Keratinocyte (primary cell): ENCODE data around the gene CCR7. TPM values are rescaled to one million over a fixed set of nuclear protein-coding genes. Genes with fewer than 3 reads are reported as not detected.

Experiments
- DNase-seq: peaks from one replicate; pipeline ENCODE4 v3.0.0-alpha.2; 2011; ENCODE audit warnings: low read depth, missing footprints, low spot score
- FAIRE-seq: peaks from 2 replicates; lab custom pipeline; 2011; peaks lifted over from hg19 to GRCh38; lab: Jason Lieb, UNC
- H2AFZ ChIP-seq: 2 replicates; pipeline ENCODE4 v1.6.0; 2012; ENCODE audit warnings: low read length, control low read depth, inconsistent platforms; ENCODE audit not compliant: control insufficient read depth
- H3K27ac ChIP-seq: 2 replicates; pipeline ENCODE4 v1.5.1; 2011; ENCODE audit warnings: low read length; ENCODE audit not compliant: control insufficient read depth, insufficient read depth
- H3K27me3 ChIP-seq: 3 replicates; pipeline ENCODE4 v1.6.0; 2011; ENCODE audit warnings: low read length; ENCODE audit not compliant: control insufficient read depth, insufficient read depth; ENCODE audit errors: extremely low read depth
- H3K36me3 ChIP-seq, 2 experiments: 2 replicates in 1 of 2; 3 replicates in 1 of 2; pipeline ENCODE4 v1.5.1; 2011; ENCODE audit warnings: low read length in 2 of 2, mild to moderate bottlenecking in 1 of 2; ENCODE audit not compliant: control insufficient read depth in 2 of 2, insufficient read depth in 2 of 2; ENCODE audit errors: extremely low read depth in 1 of 2
- H3K4me1 ChIP-seq: 3 replicates; pipeline ENCODE4 v1.5.1; 2011; ENCODE audit warnings: low read length; ENCODE audit not compliant: control insufficient read depth, insufficient read depth; ENCODE audit errors: extremely low read depth
- H3K4me2 ChIP-seq: 3 replicates; pipeline ENCODE4 v1.6.0; 2011; ENCODE audit warnings: low read depth, low read length; ENCODE audit not compliant: control insufficient read depth, insufficient read depth; ENCODE audit errors: extremely low read depth
- H3K4me3 ChIP-seq, 3 experiments: fragments of 200-600 bp in 1 of 3; sonication (generic) in 1 of 3; 2 replicates in 2 of 3; 3 replicates in 1 of 3; pipeline ENCODE4 v1.5.1; 2011 to 2016; ENCODE audit warnings: low read length in 3 of 3, mild to moderate bottlenecking in 3 of 3, control low read depth in 2 of 3, inconsistent platforms in 1 of 3, low read depth in 1 of 3, mixed read lengths in 1 of 3, mixed run types in 1 of 3, moderate library complexity in 1 of 3; ENCODE audit not compliant: control insufficient read depth in 2 of 3, insufficient read depth in 2 of 3; ENCODE audit errors: extremely low read depth in 1 of 3
- H3K79me2 ChIP-seq: 2 replicates; pipeline ENCODE4 v1.6.0; 2012; ENCODE audit warnings: low read length; ENCODE audit not compliant: control insufficient read depth, insufficient read depth
- H3K9ac ChIP-seq: 3 replicates; pipeline ENCODE4 v1.6.0; 2011; ENCODE audit warnings: low read length; ENCODE audit not compliant: control insufficient read depth, insufficient read depth; ENCODE audit errors: extremely low read depth
- H3K9me1 ChIP-seq: 3 replicates; pipeline ENCODE4 v1.6.0; 2011; ENCODE audit warnings: low read length; ENCODE audit not compliant: control insufficient read depth, insufficient read depth; ENCODE audit errors: extremely low read depth
- H3K9me3 ChIP-seq: 2 replicates; pipeline ENCODE4 v1.5.1; 2012; ENCODE audit warnings: low read depth, low read length; ENCODE audit not compliant: control insufficient read depth
- H4K20me1 ChIP-seq: 3 replicates; pipeline ENCODE4 v1.6.0; 2011; ENCODE audit warnings: low read length; ENCODE audit not compliant: control insufficient read depth, insufficient read depth; ENCODE audit errors: extremely low read depth
- EZH2 ChIP-seq: IDR thresholded peaks from one replicate; pipeline ENCODE4 v1.6.1; 2012; ENCODE audit warnings: inconsistent platforms, mild to moderate bottlenecking, low read length, moderate library complexity
- dilution Hi-C: fragments of 300-500 bp; cut with MboI; formaldehyde crosslinking; loops from one replicate; pipeline ENCODE4 v1.7.0; 2020; ENCODE audit warnings: low sequenced_read_pairs; ENCODE audit not compliant: extremely low pct_ligation_motif_present
- polyA plus RNA-seq, 5 experiments: library from polyadenylated mRNA; depleted of rRNA in 3 of 5; stranded (reverse) in 3 of 5; stranded (forward) in 1 of 5; unstranded in 1 of 5; fragments of >200 nt; gene quantifications; 1 replicate in 1 of 5; 2 replicates in 3 of 5; 3 replicates in 1 of 5; pipeline versions ENCODE4 v1.2.1 to v1.2.3, GENCODE V29; 2011 to 2012; ENCODE audit warnings: missing spikeins in 2 of 5, low read depth in 1 of 5, low replicate concordance in 1 of 5
- TF ChIP-seq, protein P1 (sequence below), 3 experiments: IDR thresholded peaks in 1 of 3; conservative IDR thresholded peaks in 1 of 3; optimal IDR thresholded peaks in 1 of 3; 2 replicates in 2 of 3; 3 replicates in 1 of 3; pipeline versions ENCODE3 to v1.5.1; 2011; ENCODE audit warnings: low read length in 3 of 3, mild to moderate bottlenecking in 3 of 3, moderate library complexity in 2 of 3, control low read depth in 1 of 3, inconsistent platforms in 1 of 3; ENCODE audit not compliant: insufficient read depth in 2 of 3; ENCODE audit errors: extremely low read depth in 1 of 3

Gene CCR7
- polyA plus RNA-seq, 1 donor (not counting 4 experiments of a cell fraction or from before 2014, with no cell fraction given), result 0.16 TPM

DNA sequence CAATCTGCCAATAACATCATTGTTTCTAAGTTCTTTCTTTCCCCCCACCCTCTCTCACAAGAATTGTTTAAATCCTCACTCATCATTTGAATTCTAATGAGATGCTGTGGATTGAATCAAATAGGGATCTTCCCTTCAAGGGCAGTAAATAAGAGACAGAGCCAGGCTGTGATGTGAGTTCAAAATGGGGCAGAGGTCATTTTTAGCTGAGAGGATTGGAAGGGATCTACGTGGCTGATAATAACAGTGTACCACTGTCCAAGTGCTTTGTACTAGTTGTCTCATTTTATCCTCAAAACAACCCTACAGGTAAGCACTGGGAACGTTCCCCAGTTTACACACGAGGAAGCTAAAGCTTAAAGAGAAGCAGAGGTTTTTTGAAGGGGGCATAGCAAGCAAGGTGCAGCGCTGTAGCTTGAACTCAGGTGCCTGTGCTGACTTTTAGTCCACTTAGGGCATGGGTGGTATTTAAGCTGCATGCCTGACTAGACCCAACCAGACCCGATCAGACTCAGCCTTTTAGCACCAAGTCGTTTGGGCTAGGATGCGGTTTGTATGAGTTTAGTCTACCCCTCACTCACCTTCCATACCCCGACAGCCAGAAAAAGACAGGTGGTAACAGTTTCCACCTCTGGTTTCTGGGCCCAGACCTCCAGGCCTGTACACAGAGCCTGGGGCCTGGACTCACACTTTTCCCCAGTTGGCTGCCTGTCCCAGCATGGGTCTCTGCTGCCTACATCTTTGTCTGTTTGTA is 39.2 kb upstream of the CCR7 start:
- Histone ChIP-seq H3K4me2 (no peak overlapping the region), H3K27ac (no peak overlapping the region), H3K4me3 (no peak overlapping the region), H3K79me2 (no peaks in the 10 kb centered on the region), H3K4me1 (no peaks in the 10 kb centered on the region), H3K27me3 (peaks cover 21% of the 10 kb centered on the region), H3K36me3 (no peaks in the 10 kb centered on the region), H3K9me1 (no peaks in the 10 kb centered on the region), H4K20me1 (no peaks in the 10 kb centered on the region), H3K9ac (no peak overlapping the region), H3K9me3 (no peaks in the 10 kb centered on the region), H2AFZ (no peak overlapping the region)
- TF ChIP-seq, protein P1, sequence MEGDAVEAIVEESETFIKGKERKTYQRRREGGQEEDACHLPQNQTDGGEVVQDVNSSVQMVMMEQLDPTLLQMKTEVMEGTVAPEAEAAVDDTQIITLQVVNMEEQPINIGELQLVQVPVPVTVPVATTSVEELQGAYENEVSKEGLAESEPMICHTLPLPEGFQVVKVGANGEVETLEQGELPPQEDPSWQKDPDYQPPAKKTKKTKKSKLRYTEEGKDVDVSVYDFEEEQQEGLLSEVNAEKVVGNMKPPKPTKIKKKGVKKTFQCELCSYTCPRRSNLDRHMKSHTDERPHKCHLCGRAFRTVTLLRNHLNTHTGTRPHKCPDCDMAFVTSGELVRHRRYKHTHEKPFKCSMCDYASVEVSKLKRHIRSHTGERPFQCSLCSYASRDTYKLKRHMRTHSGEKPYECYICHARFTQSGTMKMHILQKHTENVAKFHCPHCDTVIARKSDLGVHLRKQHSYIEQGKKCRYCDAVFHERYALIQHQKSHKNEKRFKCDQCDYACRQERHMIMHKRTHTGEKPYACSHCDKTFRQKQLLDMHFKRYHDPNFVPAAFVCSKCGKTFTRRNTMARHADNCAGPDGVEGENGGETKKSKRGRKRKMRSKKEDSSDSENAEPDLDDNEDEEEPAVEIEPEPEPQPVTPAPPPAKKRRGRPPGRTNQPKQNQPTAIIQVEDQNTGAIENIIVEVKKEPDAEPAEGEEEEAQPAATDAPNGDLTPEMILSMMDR (optimal IDR thresholded peaks at IDR 0.05 in 1 of 3, IDR thresholded peaks at IDR 0.05 in 1 of 3, conservative IDR thresholded peaks at IDR 0.05 in 1 of 3; ENCODE audit: extremely low read depth in 1 of 3, insufficient read depth in 2 of 3, low read length in 3 of 3), result no peak
- no peak for TF ChIP-seq EZH2
- dilution Hi-C loops, result no loop called here
- DNase-seq (no peak), FAIRE-seq (no peak)

DNA sequence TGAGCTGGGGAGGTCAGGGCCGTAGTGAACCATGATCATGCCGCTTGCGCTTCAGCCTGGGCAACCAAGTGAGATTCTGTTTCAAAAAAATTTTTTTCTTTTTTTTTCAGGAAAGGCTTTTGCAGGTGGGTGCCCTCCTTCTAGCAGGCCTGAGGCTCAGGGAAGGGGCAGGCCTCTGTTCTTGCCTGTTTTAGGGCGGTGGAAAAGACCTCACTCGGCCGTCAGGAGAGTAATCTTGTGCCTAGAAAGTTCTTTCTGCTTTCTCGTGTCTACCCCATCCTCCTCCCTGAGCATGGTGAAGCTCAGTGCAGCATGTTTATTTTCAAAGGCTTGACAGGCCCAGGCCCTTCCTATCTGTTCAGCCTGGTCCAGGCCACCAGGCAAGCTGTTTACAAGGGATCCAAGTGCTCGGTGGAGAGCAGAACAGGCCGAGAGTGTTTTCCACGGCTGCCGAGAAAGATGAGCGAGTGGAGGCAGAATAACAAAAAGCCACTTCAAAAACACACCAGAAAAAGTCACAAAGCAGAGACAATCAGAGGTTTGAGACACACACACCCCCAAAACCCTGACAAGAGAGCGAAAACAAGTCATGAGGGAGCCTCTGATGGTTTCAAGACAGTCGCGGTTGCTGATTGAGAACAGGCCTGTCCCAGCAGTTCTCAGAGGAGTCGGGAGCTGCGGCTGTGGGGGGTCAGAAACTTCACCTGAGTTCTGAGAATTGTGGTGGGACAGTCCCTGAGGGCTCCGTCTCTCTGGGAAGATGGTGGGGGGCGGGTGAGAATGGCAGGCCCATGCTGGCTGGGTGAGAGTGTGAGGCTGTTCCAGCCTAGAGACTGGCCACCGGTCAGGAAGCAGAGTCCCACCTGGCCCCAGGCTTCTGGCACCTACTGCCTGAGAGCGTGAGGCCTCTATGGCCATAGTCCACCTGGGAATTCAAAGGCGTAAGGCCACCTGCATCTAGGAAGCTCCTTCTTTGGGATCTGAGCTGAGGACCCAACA is 37.5 kb upstream of the CCR7 start:
- H3K4me3 ChIP-seq, result no peak overlapping the region
- no peak for FAIRE-seq

More for the DNA sequence above, 37.5 kb upstream of the CCR7 start:
- H2AFZ ChIP-seq, result no peak overlapping the region
- no peaks in the 10 kb centered on the region for H3K36me3 ChIP-seq
- peaks cover 19% of the 10 kb centered on the region for H3K27me3 ChIP-seq
- no peaks in the 10 kb centered on the region for H3K9me1 ChIP-seq
- TF ChIP-seq, protein P1 (optimal IDR thresholded peaks at IDR 0.05 in 1 of 3, IDR thresholded peaks at IDR 0.05 in 1 of 3, conservative IDR thresholded peaks at IDR 0.05 in 1 of 3; ENCODE audit: extremely low read depth in 1 of 3, insufficient read depth in 2 of 3, low read length in 3 of 3), result no peak
- TF ChIP-seq EZH2, result no peak
- dilution Hi-C loops, result no loop called here
- H4K20me1 ChIP-seq, result no peaks in the 10 kb centered on the region
- H3K4me1 ChIP-seq, result no peaks in the 10 kb centered on the region
- no peak overlapping the region for H3K4me2 ChIP-seq
- DNase-seq, result no peak
- H3K79me2 ChIP-seq, result no peaks in the 10 kb centered on the region
- no peak overlapping the region for H3K9ac ChIP-seq
- H3K9me3 ChIP-seq, result no peaks in the 10 kb centered on the region
- no peak overlapping the region for H3K27ac ChIP-seq
